T-helper 1 cell treated with Interleukin-12 subunit alpha and Interleukin-12 subunit beta and Interleukin-4 antibody, amounts not matched to agents 30 μg/mL and 1 μg/mL, for 36 hours (primary cell): Measurements from ENCODE around the gene PXK.
A peak's percentile ranks its signal among the peaks of the same experiment; 100 is the strongest.

ENCODE experiments used
- H3K27ac Mint-ChIP-seq: one replicate; pipeline ENCODE4 v1.8.0; 2021; ENCODE audit warnings: mild to moderate bottlenecking, mixed read lengths
- H3K27me3 Mint-ChIP-seq: one replicate; pipeline ENCODE4 v1.8.0; 2021; ENCODE audit warnings: low read depth, mixed read lengths
- H3K36me3 Mint-ChIP-seq: one replicate; pipeline ENCODE4 v1.8.0; 2021; ENCODE audit warnings: low read depth, mixed read lengths
- H3K4me1 Mint-ChIP-seq: one replicate; pipeline ENCODE4 v1.8.0; 2021; ENCODE audit warnings: low read depth, mixed read lengths
- H3K4me3 Mint-ChIP-seq: one replicate; pipeline ENCODE4 v1.8.0; 2021; ENCODE audit warnings: mild to moderate bottlenecking, moderate library complexity, mixed read lengths
- H3K9me3 Mint-ChIP-seq: one replicate; pipeline ENCODE4 v1.8.0; 2021; ENCODE audit warnings: mixed read lengths

The PXK gene

GRCh38 chr3:58370407-58370806 lies 37.7 kb downstream of the PXK start:
- Mint-ChIP-seq H3K9me3 (no peaks in the 10 kb centered on the region), H3K4me3 (no peak overlapping the region), H3K27me3 (no peaks in the 10 kb centered on the region), H3K27ac (no peak overlapping the region), H3K4me1 (peaks cover 20% of the 10 kb centered on the region), H3K36me3 (peaks cover 14% of the 10 kb centered on the region)

DNA sequence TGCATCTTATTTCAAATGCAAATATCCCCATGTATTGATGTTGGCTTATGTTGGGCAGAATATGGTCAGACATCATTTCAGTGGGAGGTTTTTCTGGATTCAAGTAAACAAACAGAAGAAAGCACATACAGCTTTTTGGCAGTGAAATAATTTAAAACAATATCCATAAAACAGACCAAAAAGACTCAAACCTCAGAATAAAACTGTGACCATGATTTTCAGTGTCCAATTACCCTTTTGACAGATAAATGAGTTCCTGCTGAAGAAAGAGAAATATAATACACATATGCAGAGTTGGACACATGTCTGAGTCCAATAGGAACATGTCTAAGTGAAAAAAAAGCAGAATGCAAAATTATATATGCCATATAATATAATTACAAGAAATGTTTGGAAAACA lies 39.1 kb downstream of the PXK start:
- no peak overlapping the region for H3K4me3 Mint-ChIP-seq
- H3K27me3 Mint-ChIP-seq: no peaks in the 10 kb centered on the region
- H3K9me3 Mint-ChIP-seq: no peaks in the 10 kb centered on the region
- H3K27ac Mint-ChIP-seq: no peak overlapping the region
- H3K36me3 Mint-ChIP-seq: peaks cover 12% of the 10 kb centered on the region
- H3K4me1 Mint-ChIP-seq: peaks cover 9% of the 10 kb centered on the region

DNA sequence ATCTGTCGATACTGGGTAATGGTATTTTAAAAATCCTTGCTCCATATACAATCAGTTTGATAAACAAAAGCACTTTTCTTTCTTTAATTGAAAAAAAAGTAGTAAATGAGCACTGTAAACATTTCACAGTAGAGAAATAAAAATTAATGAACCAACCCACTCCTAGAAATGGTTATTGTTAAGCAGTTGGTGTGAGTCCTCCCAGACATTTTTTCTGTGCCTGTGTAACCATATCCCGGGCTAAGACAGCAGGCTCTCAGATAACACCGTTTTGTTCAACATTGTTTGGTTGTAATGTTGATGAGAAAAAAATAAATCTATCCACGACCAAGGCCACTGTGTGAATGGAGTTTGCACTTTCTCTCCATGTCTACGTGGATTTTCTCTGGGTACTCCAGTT lies 42.6 kb downstream of the PXK start:
- no peaks in the 10 kb centered on the region for H3K9me3 Mint-ChIP-seq

DNA sequence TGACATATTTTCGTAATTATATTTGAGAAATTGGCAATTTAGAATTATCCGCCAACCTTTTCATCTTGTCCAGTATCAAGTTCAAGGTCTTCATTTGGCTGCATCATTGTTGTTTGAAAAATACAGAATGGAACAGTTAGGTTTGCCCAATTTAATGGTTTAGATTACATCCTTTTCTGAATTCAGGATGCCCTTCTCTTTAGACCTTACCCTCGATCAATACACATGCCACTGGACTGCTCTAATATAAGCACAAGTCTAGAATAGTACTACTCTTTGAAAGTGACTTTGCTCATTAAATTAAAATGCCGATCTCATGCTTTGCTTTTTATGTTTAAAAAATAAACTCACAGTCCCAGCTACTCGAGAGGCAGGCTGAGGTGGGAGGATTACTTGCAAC lies 44.5 kb downstream of the PXK start:
- H3K27ac Mint-ChIP-seq: no peak overlapping the region
- peaks cover 4% of the 10 kb centered on the region for H3K4me1 Mint-ChIP-seq
- no peaks in the 10 kb centered on the region for H3K9me3 Mint-ChIP-seq
- H3K27me3 Mint-ChIP-seq: no peaks in the 10 kb centered on the region
- peaks cover 6% of the 10 kb centered on the region for H3K36me3 Mint-ChIP-seq
- no peak overlapping the region for H3K4me3 Mint-ChIP-seq

More for the DNA sequence above, 42.6 kb downstream of the PXK start:
- H3K4me1 Mint-ChIP-seq: peaks cover 4% of the 10 kb centered on the region
- no peaks in the 10 kb centered on the region for H3K27me3 Mint-ChIP-seq
- H3K4me3 Mint-ChIP-seq: no peak overlapping the region
- no peak overlapping the region for H3K27ac Mint-ChIP-seq
- H3K36me3 Mint-ChIP-seq: peaks cover 9% of the 10 kb centered on the region

DNA sequence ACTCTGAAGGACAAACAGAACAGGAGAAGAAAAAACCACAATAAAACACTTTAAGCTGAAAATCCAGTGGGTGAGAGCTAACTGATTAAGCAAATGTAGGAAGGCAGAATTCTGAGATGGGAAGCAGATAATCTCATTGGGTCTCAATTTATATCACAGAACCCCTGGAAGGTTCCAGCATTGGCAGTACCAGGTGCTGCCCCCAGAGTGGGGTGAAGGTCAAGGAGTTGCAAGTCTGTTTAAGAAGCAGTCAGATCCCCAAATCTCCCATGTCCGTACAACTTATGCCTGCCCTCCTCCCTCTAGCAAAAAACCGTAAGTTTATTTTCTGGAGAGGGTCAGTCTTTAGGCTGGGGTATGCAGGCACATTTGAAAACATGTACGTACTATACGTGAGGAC lies 45.1 kb downstream of the PXK start:
- Mint-ChIP-seq H3K9me3 (no peaks in the 10 kb centered on the region), H3K36me3 (peaks cover 10% of the 10 kb centered on the region), H3K27me3 (no peaks in the 10 kb centered on the region), H3K4me1 (peaks cover 4% of the 10 kb centered on the region), H3K27ac (no peak overlapping the region), H3K4me3 (no peak overlapping the region)

GRCh38 chr3:58379351-58380073 lies 46.8 kb downstream of the PXK start:
- Mint-ChIP-seq H3K27me3 (no peaks in the 10 kb centered on the region), H3K36me3 (peaks cover 18% of the 10 kb centered on the region), H3K4me3 (no peak overlapping the region), H3K9me3 (no peaks in the 10 kb centered on the region), H3K4me1 (peaks cover 6% of the 10 kb centered on the region), H3K27ac (no peak overlapping the region)

- H3K27ac Mint-ChIP-seq: no peak overlapping the region
Observed at GRCh38 chr3:58383476-58383875, 50.8 kb downstream of the PXK start.

GRCh38 chr3:58383904-58384303 lies 51.2 kb downstream of the PXK start:
- Mint-ChIP-seq H3K9me3 (no peaks in the 10 kb centered on the region), H3K27ac (no peak overlapping the region), H3K36me3 (peaks cover 27% of the 10 kb centered on the region), H3K4me1 (peaks cover 26% of the 10 kb centered on the region), H3K4me3 (no peak overlapping the region), H3K27me3 (no peaks in the 10 kb centered on the region)

More at GRCh38 chr3:58383476-58383875, 50.8 kb downstream of the PXK start:
- H3K36me3 Mint-ChIP-seq: peaks cover 24% of the 10 kb centered on the region
- peaks cover 22% of the 10 kb centered on the region for H3K4me1 Mint-ChIP-seq
- H3K4me3 Mint-ChIP-seq: no peak overlapping the region
- no peaks in the 10 kb centered on the region for H3K27me3 Mint-ChIP-seq
- H3K9me3 Mint-ChIP-seq: no peaks in the 10 kb centered on the region

- no peak overlapping the region for H3K27ac Mint-ChIP-seq
- no peaks in the 10 kb centered on the region for H3K9me3 Mint-ChIP-seq
- H3K4me3 Mint-ChIP-seq: no peak overlapping the region
- peaks cover 28% of the 10 kb centered on the region for H3K36me3 Mint-ChIP-seq
- peaks cover 28% of the 10 kb centered on the region for H3K4me1 Mint-ChIP-seq
- no peaks in the 10 kb centered on the region for H3K27me3 Mint-ChIP-seq
Observed at GRCh38 chr3:58384381-58385090, 51.8 kb downstream of the PXK start.

DNA sequence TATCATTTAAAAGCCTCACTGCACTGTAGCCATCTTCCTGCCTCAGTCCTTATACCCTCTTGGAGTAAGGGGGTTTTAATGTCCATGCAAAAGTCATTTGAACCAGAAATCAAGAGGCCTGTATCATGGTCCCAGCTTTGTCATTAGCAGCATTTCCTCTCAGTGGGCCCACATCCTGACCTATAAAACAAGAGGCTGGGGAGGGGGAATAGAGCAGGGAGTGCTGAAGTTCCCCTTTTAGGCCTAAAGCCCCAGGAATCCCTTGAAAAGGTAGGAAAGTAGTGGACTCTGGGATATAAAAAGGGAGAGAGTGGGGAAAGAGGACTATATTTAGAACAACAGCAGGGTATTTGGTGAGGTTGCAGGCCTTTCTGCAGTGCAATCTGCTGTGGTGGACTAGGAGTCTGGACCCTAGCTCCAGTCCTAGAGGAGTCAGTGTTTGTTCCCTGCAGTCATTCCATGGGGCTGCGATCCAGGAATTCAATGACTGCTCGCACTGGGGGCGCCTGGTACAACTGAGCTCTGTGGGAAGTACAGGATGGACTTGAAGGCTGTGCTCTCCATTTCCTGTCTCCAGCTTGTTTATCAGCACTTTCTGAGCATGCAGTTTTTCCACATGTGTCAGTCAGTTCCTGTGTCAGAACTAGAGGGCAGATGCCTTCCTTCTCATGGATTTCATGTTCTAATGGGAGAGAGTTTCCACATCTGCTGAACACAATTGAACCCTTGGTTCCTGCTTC lies 54.1 kb downstream of the PXK start:
- H3K27ac Mint-ChIP-seq: peak overlapping the region; percentile 75
- H3K36me3 Mint-ChIP-seq: peaks cover 33% of the 10 kb centered on the region
- peak overlapping the region; percentile 5 for H3K4me3 Mint-ChIP-seq
- no peaks in the 10 kb centered on the region for H3K9me3 Mint-ChIP-seq
- H3K27me3 Mint-ChIP-seq: no peaks in the 10 kb centered on the region
- H3K4me1 Mint-ChIP-seq: peaks cover 29% of the 10 kb centered on the region

- Mint-ChIP-seq H3K4me3 (no peak overlapping the region), H3K4me1 (peaks cover 29% of the 10 kb centered on the region), H3K36me3 (peaks cover 34% of the 10 kb centered on the region), H3K27me3 (no peaks in the 10 kb centered on the region), H3K27ac (peak overlapping the region; percentile 29), H3K9me3 (no peaks in the 10 kb centered on the region)
Observed at GRCh38 chr3:58387650-58388546, 55.2 kb downstream of the PXK start.

GRCh38 chr3:58388550-58389091 lies 55.9 kb downstream of the PXK start:
- Mint-ChIP-seq H3K27me3 (no peaks in the 10 kb centered on the region), H3K9me3 (no peaks in the 10 kb centered on the region), H3K27ac (peak overlapping the region; percentile 4), H3K4me3 (no peak overlapping the region), H3K36me3 (peaks cover 30% of the 10 kb centered on the region), H3K4me1 (peaks cover 29% of the 10 kb centered on the region)

- Mint-ChIP-seq H3K27me3 (no peaks in the 10 kb centered on the region), H3K4me3 (no peak overlapping the region), H3K27ac (no peak overlapping the region), H3K9me3 (no peaks in the 10 kb centered on the region), H3K4me1 (peaks cover 21% of the 10 kb centered on the region), H3K36me3 (peaks cover 38% of the 10 kb centered on the region)
Observed at GRCh38 chr3:58391156-58391865, 58.6 kb downstream of the PXK start.
